Raji (cell line): ENCODE measurements around the gene IRF1.

Source experiments
- POLR2A ChIP-seq: IDR thresholded peaks from 2 replicates; pipeline ENCODE4 v1.6.1; 2011; ENCODE audit warnings: low read depth, low read length, control low read depth; ENCODE audit not compliant: insufficient read depth

IRF1 gene

DNA sequence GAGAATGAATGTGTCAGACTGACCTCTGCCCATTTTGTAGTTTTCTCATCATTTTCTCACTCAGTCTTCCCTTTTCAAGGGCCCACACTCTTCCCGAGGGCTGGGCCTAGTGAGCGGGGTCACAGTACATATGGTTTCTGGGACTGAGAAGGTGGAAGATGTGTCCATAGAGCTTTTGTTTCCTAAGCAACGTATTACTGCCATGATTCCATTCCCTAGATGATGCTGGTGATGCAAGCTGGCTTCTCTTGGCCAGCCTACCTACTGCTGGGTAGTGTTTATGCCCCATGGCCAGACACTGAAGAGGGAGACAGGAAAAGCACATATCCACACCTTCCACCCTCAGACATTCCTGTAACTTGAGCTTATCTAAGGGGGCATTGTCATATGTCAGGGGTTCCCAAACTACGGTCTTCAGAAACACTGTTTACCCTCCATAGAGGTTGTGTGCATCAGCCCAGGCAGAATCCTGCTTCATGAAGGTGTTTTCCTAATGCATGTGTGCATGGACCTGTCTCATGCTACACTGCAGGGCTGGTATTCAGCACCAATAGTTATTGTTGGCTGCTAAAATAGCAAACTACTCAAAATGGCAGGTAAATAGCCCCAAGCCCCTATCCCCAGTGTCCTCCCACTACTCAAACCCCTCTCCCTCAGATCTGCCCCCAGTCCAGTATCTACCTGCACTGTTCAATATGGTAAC, 9.5 kb downstream of the IRF1 start:
- no peak for TF ChIP-seq POLR2A

DNA sequence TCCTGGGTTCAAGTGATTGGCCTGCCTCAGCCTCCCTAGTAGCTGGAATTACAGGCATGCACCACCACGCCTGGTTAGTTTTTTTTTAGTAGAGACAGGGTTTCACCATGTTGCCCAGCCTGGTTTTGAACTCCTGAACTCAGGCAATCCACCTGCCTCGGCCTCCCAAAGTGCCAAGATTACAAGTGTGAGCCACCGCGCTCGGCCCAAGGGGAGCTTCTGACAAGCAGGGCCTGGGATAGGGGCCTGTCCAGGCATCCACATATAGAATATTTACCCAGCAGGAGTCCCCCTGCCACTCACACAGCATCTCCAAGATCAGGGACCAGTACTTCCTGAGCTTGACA, 10.1 kb downstream of the IRF1 start:
- no peak for TF ChIP-seq POLR2A

DNA sequence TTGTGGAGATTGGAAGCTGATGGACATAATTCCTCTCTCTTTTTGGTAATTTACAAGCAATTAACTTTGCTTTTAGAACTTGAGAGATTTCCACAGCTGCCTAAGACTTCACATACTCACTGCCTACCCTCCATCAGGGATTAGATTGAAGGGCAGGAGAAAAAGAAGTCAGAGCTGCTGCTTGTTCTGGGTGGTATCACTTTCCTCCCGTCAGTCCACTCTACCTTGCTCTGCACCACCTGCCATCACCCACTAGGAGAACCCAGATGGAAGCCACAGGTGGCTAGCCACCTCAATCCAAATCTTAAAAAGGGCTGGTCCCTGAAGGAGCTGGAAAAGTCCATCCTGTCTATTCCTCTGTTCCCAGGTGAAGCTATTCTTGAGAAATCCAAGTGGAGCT, 10.5 kb downstream of the IRF1 start:
- TF ChIP-seq POLR2A = no peak

DNA sequence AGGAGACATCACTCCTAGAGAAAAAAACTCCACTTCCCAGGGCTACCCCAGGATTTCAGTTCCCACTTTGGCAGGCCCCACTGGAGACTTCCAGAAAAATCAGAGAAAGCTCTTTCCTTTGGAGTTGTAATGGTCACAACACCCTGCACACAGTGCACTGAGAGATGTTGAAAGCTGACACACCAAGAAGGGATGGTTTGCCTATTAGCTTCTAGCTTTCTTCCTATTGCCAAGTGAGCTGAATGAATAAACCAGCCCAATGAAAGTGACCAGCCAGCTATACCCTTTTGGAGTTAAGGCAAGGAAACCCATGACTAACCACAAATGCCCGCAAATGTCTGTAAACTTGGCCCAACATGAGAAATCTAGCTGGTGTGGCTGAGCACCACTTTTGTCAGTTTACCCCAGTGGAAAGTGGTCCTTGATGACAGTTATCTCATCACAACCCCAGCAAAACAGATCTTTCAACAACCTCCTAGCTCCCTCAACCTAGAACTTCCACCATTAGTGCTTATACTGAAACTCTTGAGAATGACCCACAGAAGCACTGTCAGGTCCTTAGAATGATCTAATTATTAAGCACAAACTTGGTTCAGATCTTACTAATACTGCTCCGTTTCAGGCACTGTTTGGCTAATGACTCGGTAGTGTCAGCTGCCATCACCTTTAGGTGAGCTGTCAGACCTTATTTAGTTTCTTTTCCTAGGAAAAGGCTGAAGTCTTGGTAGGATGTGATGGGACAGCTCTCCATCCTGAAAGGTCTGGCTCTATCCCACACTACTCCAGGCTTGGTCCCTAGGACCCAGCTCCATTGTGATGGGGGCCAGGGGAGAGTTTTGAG, 11.2 kb downstream of the IRF1 start:
- no peak for TF ChIP-seq POLR2A

DNA sequence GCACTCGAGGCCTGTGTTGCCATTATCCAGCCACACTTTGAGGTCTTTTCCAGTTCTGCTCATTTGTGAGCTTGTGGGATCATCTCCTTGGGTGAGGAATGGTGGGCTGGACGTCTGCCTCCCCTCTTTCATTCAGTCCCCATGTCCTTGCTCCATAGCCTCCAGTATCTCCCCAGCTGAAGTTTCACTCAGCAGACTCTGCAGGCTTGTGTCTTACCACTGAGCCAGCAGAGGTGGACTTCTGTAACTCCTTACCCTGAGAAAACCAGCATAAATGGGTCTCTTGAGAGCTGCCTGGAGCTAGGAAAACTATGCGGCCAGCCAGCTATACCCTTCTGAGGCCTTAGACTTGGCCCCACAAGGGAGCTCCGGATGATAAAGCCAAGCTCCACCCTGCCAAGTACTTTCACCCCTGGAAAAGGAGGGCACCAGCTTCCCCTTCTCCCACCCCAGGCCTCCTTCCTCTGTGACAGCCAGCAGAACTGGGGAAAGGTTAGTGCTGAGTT, 12.2 kb downstream of the IRF1 start:
- no peak for TF ChIP-seq POLR2A

DNA sequence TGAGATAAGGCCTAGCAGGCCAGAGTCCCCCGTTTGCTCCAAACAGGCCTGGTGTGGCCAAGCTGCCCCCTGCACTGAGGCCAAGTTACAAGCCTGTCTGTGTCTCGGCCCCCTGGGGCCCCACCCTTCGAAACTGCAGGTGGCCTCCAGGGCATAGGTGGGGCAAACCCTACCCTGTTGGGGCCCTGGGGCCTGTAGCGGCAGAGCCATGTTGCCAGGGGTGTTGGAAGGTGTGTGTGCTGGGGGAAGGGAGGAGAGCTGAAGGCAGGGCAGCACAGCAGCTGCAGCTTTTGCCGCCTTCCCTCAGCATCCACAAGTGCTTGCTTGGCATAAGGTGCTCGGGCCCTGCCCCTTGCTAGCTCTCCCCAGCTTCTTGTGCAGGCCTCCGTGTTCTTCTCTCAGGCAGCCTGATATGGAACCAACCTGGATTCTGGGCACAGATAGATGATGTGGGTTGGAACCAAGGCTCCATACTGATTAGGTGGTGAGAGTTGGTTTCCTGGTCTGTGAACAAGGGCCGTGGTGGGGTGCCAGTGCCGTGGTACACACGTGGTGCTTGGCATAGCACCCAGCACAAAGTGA, 12.7 kb downstream of the IRF1 start:
- no peak for TF ChIP-seq POLR2A

DNA sequence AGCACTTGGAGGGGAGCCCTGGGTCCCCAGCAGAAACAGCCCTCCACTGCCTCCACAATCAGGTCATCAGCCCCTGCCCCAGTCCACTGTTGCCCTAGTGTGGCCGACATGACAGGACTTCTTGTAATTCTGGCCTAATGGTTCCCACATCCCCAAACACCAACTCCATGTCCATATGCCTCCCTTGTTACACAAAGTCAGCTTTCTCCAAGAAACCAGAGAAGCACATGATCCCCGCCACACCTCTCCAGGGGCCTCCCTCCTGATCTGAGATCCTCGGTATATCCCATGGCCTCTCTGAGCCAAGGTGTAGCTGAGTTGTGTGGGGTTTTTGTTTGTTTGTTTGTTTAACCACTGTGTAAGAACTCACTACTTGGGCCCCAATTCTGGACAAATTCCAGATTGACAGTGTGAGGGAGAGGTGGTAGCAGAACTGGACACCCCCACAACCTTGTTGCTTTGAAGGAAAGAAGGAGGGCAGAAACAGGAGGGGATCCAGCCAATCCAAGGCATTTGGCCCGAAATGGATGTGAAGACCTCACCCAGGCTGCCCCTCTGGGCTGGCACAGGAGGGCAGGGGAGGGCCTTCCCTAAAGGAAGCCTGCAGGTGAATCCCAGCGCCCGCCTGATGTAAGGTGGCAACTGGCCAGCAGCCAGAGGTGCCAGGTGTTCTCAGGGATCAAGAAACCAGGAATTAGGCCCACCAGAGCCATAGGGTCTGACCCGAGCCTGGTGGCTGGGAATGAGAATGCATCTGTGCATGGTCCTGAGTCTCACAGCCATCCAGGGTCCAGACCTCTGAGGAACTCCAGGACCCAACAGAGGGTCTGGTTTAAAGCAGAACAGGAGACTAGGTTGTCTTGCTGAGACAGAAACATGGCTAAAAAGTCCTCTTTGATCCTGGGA, 13.4 kb downstream of the IRF1 start:
- TF ChIP-seq POLR2A = no peak

DNA sequence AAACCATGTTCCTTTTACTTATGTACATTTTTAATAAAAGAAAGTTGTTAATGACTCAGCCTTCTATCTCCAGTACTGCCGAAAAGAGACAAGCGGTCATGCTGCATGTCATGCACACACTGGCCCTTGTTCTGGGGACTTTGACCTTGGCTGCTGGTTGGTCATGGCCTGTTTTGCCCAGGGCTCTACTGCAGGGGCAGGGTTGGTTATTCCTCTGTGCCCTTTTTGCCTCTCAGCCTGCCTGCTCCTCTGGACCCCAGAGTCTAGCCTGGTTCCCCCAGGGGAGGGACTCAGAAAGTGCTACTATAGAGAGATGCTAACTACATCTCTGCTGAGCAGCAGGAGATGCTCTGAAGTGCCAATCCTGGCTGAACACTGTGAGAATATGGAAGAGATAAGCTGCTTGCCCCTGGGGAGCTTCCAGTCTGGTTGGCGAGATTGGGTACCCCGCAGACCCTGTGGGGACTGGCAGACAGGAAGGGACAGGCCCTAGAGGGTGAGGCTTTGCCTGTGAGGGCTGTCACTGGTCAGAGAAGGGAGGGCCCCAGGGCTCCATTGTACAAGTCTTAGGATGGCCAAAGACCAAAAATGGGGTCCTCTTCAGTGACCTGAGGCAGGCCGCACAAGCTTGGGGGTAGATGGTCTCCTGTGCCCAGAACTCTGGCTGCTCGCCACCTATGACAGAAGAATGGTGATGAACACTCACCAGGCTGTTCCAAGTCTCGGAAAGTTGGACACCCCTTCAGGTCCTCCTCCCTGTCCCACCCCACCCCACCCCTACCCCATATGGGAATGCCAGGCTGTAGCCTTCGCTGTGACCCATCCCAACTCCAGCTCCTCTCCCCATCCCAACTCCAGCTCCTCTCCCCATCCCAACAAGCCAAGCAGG, 14.3 kb downstream of the IRF1 start:
- no peak for TF ChIP-seq POLR2A

DNA sequence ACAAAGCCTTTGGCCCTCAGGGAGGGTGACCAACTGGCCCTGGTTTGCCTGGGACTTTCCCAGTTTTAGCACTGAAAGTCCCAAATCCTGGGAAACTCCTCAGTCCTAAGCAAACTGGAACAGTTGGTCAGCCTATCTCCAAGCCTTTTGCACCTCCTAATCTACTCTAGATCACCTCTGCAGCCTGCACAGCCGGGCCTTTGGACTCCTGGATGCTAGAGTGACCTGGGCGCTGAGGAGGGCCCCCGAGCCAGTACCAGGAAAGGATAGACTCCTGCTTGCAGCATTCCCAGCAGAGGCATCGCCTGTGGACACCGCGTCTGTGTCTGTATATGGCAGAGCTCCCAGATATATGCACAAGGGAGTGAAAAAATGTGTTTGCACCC, 15.1 kb downstream of the IRF1 start:
- TF ChIP-seq POLR2A = no peak

DNA sequence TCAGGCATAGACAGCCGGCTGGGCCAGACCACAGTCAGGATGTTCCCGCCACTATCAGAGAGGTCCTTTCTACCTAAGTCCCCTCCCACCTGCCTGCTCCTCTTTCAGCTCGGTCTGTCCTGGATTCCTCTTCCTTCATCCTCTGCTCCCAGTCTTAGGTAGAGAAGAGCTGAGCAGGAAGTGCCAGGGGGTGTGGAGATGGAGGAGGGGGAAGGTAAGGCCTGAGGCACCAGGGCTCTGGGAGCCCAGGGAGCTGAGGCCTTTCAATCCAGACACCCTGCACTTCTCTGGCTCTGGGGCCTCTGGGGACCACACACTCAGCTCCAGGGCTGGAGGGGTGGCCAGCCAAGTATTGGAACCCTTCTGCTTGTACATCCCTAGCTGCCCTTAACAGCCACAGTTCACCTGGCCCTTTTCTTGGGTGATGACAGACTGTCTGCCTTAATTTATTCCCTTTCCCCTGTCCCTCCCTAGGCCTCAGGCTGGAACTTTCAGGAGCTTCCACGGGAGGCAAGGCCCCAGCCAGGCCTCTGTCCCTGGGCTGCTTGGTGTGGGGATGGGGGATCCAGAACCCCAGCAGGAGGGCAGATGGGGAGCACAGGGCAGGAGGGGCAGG, 15.6 kb downstream of the IRF1 start:
- TF ChIP-seq POLR2A = no peak

DNA sequence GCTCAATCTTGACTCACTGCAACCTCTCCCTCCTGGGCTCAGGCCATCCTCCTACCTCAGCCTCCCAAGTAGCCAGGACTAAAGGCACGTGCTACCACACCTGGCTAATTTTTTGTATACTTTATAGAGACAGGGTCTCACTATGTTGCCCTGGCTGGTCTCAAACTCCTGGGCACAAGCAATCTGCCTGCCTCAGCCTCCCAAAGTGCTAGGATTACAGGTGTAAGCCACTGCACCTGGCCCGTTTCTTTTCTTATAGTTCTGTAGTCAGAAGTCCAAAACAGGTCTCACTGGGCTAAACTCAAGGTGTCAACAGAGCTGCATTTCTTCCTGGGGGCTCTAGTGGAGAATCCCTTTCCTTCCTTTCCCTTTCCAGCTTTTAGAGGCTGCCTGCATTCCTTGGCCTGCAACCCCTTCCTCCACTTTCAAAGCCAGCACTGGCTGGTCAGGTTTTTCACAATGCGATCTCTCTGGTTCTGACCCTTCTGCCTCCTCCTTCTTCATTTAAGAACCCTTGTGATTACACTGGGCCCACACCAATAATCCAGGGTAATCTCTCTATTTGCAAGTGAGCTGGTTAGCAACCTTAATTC, 16.3 kb downstream of the IRF1 start:
- no peak for TF ChIP-seq POLR2A

DNA sequence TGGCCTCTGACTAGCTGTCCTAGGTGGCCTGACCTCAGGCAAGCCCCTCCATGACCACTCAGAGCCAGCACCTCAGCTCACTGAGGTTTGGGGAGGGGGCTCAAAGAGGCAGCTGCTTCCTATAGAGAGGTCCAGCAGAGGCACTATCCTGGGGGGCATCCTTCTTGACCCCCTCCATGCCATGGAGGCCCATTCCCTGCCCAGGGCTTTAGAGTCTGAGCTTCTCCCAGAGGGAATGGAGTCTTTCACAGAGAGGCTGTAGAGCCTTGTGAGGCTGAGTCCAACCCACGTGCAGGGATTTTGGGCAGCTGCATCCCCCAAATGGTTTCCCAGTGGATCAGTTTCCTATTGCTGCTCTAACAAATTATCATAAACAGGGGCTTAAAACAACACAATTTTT, 16.9 kb downstream of the IRF1 start:
- no peak for TF ChIP-seq POLR2A

DNA sequence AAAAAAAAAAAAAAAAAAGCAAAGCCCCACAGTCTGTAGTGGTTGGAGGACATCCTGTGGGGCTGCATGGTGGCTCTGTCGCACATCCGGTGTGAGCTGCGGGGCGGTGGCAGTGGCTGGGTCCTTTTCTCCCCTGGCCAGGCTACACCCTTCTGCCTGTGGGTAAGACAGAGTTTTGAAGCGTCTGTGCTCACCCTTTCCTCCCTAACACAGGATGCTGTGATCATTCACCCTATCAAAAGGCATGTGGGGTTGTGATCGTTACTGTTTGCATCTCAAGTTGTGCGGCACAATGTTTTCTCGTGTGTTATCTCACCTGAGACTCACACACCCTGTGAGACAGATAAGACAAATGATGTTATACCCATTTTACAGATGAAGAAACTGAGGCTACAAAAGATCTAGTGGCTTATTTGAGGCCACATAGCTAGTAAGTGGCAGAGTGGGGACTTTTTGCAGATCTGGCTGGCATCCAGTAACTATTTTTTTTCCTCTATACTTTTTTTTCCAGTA, 17.5 kb downstream of the IRF1 start:
- TF ChIP-seq POLR2A = no peak
